ENCODE data around the gene UBE2I.

- no peak for TF ChIP-seq POLR2A (IDR thresholded peaks at IDR 0.05)
- TF ChIP-seq CTCF (IDR thresholded peaks at IDR 0.05) = no peak
Observed at GRCh38 chr16:1261131-1261892, 48.1 kb upstream of the UBE2I start.
